ENCODE measurements around the gene DIRAS1.
"Not testable (repeated sequence)": the region's sequence is repeated elsewhere in the genome, so short reads cannot be mapped to it uniquely, and the experiment has no call there.

The DIRAS1 gene

GRCh38 chr19:2676823-2677222, 44.3 kb downstream of the DIRAS1 start:
- TF ChIP-seq CTCF (IDR thresholded peaks at IDR 0.05; ENCODE audit: insufficient read depth, low read depth, low read length, missing control alignments), result no peak
- no peak for DNase-seq (ENCODE audit: low read depth)
- H3K4me3 ChIP-seq (ENCODE audit: low read length), result no peak overlapping the region

- H3K4me3 ChIP-seq (ENCODE audit: low read length), result no peak overlapping the region
- no peak for DNase-seq (ENCODE audit: low read depth)
- TF ChIP-seq CTCF (IDR thresholded peaks at IDR 0.05; ENCODE audit: insufficient read depth, low read depth, low read length, missing control alignments), result no peak
These were observed 45.3 kb downstream of the DIRAS1 start for GRCh38 chr19:2675892-2676291.

- no peak for TF ChIP-seq CTCF (IDR thresholded peaks at IDR 0.05; ENCODE audit: insufficient read depth, low read depth, low read length, missing control alignments)
- H3K4me3 ChIP-seq (ENCODE audit: low read length), result no peak overlapping the region
- DNase-seq (ENCODE audit: low read depth), result no peak
These were observed 51.0 kb downstream of the DIRAS1 start for GRCh38 chr19:2670217-2670616.

GRCh38 chr19:2668175-2668763, 52.9 kb downstream of the DIRAS1 start:
- no peak for TF ChIP-seq CTCF (IDR thresholded peaks at IDR 0.05; ENCODE audit: insufficient read depth, low read depth, low read length, missing control alignments)
- H3K4me3 ChIP-seq (ENCODE audit: low read length), result no peak overlapping the region
- DNase-seq (ENCODE audit: low read depth), result no peak

- not testable (repeated sequence) for H3K4me3 ChIP-seq (ENCODE audit: low read length); DNase-seq (ENCODE audit: low read depth)
These were observed 53.8 kb downstream of the DIRAS1 start for GRCh38 chr19:2667349-2667748.

GRCh38 chr19:2666344-2666994, 54.7 kb downstream of the DIRAS1 start:
- H3K4me3 ChIP-seq (ENCODE audit: low read length), result no peak overlapping the region
- no peak for TF ChIP-seq CTCF (IDR thresholded peaks at IDR 0.05; ENCODE audit: insufficient read depth, low read depth, low read length, missing control alignments)
- no peak for DNase-seq (ENCODE audit: low read depth)

GRCh38 chr19:2665103-2665502, 56.1 kb downstream of the DIRAS1 start:
- no peak overlapping the region for H3K4me3 ChIP-seq (ENCODE audit: low read length)
- DNase-seq (ENCODE audit: low read depth), result no peak
- no peak for TF ChIP-seq CTCF (IDR thresholded peaks at IDR 0.05; ENCODE audit: insufficient read depth, low read depth, low read length, missing control alignments)

Measured in epithelial cell of esophagus (primary cell).